PC-9 (cell line): ENCODE data around the gene PIK3R2. TPM values are rescaled to one million over a fixed set of nuclear protein-coding genes. Genes with fewer than 3 reads are reported as not detected.

Experiments used
- BruUV-seq: library from RNA; stranded (reverse); fragments of 400-500 nt; replicated peaks from 2 replicates; lab custom pipeline; 2021; lab: Mats Ljungman, UMichigan
- CTCF ChIA-PET: fragments of 300-600 bp; sonication (Branson Sonifier 250); formaldehyde crosslinking; loops from one replicate; lab custom pipeline; 2022; ENCODE audit warnings: antibody characterized with exemption; lab: Charles Lee
- POLR2A ChIA-PET: fragments of 300-600 bp; sonication (Branson Sonifier 250); formaldehyde crosslinking; loops from one replicate; lab custom pipeline; 2022; ENCODE audit warnings: antibody characterized with exemption; ENCODE audit not compliant: unreplicated experiment; lab: Charles Lee
- DNase-seq, 2 experiments: peaks; one replicate each; pipeline versions ENCODE4 v3.0.0 to v3.0.0-alpha.2; 2015 to 2022; ENCODE audit warnings: mixed read lengths in 1 of 2
- H2AFZ ChIP-seq: fragments of 200-600 bp; sonication (generic); 2 replicates; pipeline ENCODE4 v1.8.1; 2017; ENCODE audit warnings: antibody characterized with exemption
- H3F3A ChIP-seq: fragments of 200-600 bp; sonication (generic); 2 replicates; pipeline ENCODE4 v1.8.1; 2017; ENCODE audit warnings: antibody characterized with exemption, mild to moderate bottlenecking, low read depth; ENCODE audit not compliant: insufficient read depth
- H3K27ac ChIP-seq: fragments of 200-600 bp; sonication (generic); 2 replicates; pipeline ENCODE4 v1.6.1; 2016; ENCODE audit warnings: mixed run types
- H3K27me3 ChIP-seq: fragments of 200-600 bp; sonication (generic); 2 replicates; pipeline ENCODE4 v1.6.1; 2016; ENCODE audit warnings: low read depth, mixed run types; ENCODE audit not compliant: insufficient read depth
- H3K36me3 ChIP-seq: fragments of 200-600 bp; sonication (generic); 2 replicates; pipeline ENCODE4 v1.6.1; 2016; ENCODE audit warnings: low read depth, mixed run types
- H3K4me1 ChIP-seq: fragments of 200-600 bp; sonication (generic); replicated peaks from 2 replicates; pipeline ENCODE4 v1.6.1; 2016; ENCODE audit warnings: mixed run types; ENCODE audit not compliant: insufficient read depth
- H3K4me2 ChIP-seq: fragments of 200-600 bp; sonication (generic); 2 replicates; pipeline ENCODE4 v1.6.1; 2017; ENCODE audit warnings: mixed run types
- H3K4me3 ChIP-seq: fragments of 200-600 bp; sonication (generic); 2 replicates; pipeline ENCODE4 v1.6.1; 2016; ENCODE audit warnings: mixed run types
- H3K79me2 ChIP-seq: fragments of 200-600 bp; sonication (generic); 2 replicates; pipeline ENCODE4 v1.6.1; 2017; ENCODE audit warnings: low read depth, mixed run types
- H3K9me2 ChIP-seq: fragments of 200-600 bp; sonication (generic); 2 replicates; pipeline ENCODE4 v1.8.1; 2017; ENCODE audit warnings: mild to moderate bottlenecking; ENCODE audit not compliant: insufficient read depth
- H3K9me3 ChIP-seq: fragments of 200-600 bp; sonication (generic); 2 replicates; pipeline ENCODE4 v1.8.1; 2016; ENCODE audit warnings: low read depth; ENCODE audit not compliant: insufficient read depth
- H4K20me1 ChIP-seq: fragments of 200-600 bp; sonication (generic); 2 replicates; pipeline ENCODE4 v1.8.1; 2017; ENCODE audit not compliant: insufficient read depth
- CTCF ChIP-seq: fragments of 200-600 bp; sonication (generic); conservative IDR thresholded peaks from 2 replicates; pipeline ENCODE4 v1.6.1; 2017; ENCODE audit warnings: mixed run types, antibody characterized with exemption, mild to moderate bottlenecking, moderate library complexity
- EZH2 ChIP-seq: fragments of 200-600 bp; sonication (generic); IDR thresholded peaks from 2 replicates; pipeline ENCODE4 v1.8.0; 2017; ENCODE audit warnings: antibody characterized with exemption, low read depth
- intact Hi-C: fragments of 100-400 bp; cut with micrococcal nuclease; formaldehyde crosslinking; loops from one replicate; pipeline ENCODE4 v1.10.0; 2022; ENCODE audit not compliant: unreplicated experiment
- total RNA-seq: library from RNA; stranded (reverse); gene quantifications from 2 replicates; pipeline ENCODE4 v1.2.3, GENCODE V29; 2021

The PIK3R2 gene
- total RNA-seq, 1 experiment from 2014 or later: 61.8 TPM

- H3K27ac ChIP-seq: no peak overlapping the region
- ChIA-PET POLR2A (no interaction called here), CTCF (no interaction called here)
- no peak overlapping the region for H3K4me3 ChIP-seq
- no peaks in the 10 kb centered on the region for H3K79me2 ChIP-seq
- no peaks in the 10 kb centered on the region for H3K9me3 ChIP-seq
- H4K20me1 ChIP-seq: no peaks in the 10 kb centered on the region
- intact Hi-C loops: no loop called here
- H3F3A ChIP-seq: no peaks in the 10 kb centered on the region
- no peaks in the 10 kb centered on the region for H3K36me3 ChIP-seq
- DNase-seq: no peak
- no peaks in the 10 kb centered on the region for H3K9me2 ChIP-seq
- H3K4me2 ChIP-seq: no peak overlapping the region
- H3K4me1 ChIP-seq: no peaks in the 10 kb centered on the region
- no TSS peak for BruUV-seq
- H3K27me3 ChIP-seq: no peaks in the 10 kb centered on the region
- TF ChIP-seq CTCF: no peak
- no peak for TF ChIP-seq EZH2
- H2AFZ ChIP-seq: no peak overlapping the region
Observed at GRCh38 chr19:18144361-18144760, 8.6 kb upstream of the PIK3R2 start.

- Histone ChIP-seq H3K27me3 (no peaks in the 10 kb centered on the region), H3K36me3 (no peaks in the 10 kb centered on the region), H3K4me1 (no peaks in the 10 kb centered on the region), H2AFZ (no peak overlapping the region), H3K4me3 (no peak overlapping the region), H3K79me2 (no peaks in the 10 kb centered on the region), H3K27ac (no peak overlapping the region), H3K9me3 (no peaks in the 10 kb centered on the region), H4K20me1 (no peaks in the 10 kb centered on the region), H3K9me2 (no peaks in the 10 kb centered on the region), H3K4me2 (no peak overlapping the region), H3F3A (no peaks in the 10 kb centered on the region)
- ChIA-PET CTCF (no interaction called here), POLR2A (no interaction called here)
- TF ChIP-seq CTCF: no peak
- TF ChIP-seq EZH2: no peak
- BruUV-seq: no TSS peak
- DNase-seq: no peak
- intact Hi-C loops: no loop called here
Observed at GRCh38 chr19:18144906-18145305, 8.1 kb upstream of the PIK3R2 start.

GRCh38 chr19:18145391-18145999 lies 7.5 kb upstream of the PIK3R2 start:
- no peaks in the 10 kb centered on the region for H3K9me3 ChIP-seq
- H3K27me3 ChIP-seq: no peaks in the 10 kb centered on the region
- no peak overlapping the region for H3K4me3 ChIP-seq
- no peaks in the 10 kb centered on the region for H4K20me1 ChIP-seq
- H3F3A ChIP-seq: 0 out of 2 replicates have a peak, but pooled peaks cover 5% of the 10 kb centered on the region
- no peaks in the 10 kb centered on the region for H3K9me2 ChIP-seq
- H3K79me2 ChIP-seq: no peaks in the 10 kb centered on the region
- POLR2A ChIA-PET: no interaction called here
- no peak overlapping the region for H3K27ac ChIP-seq
- CTCF ChIA-PET: no interaction called here
- no peak overlapping the region for H3K4me2 ChIP-seq
- H3K4me1 ChIP-seq: no peaks in the 10 kb centered on the region
- H2AFZ ChIP-seq: no peak overlapping the region
- no peak for TF ChIP-seq EZH2
- no peak for TF ChIP-seq CTCF
- no peak for DNase-seq
- no peaks in the 10 kb centered on the region for H3K36me3 ChIP-seq
- no TSS peak for BruUV-seq
- intact Hi-C loops: no loop called here
